MCF 10A (cell line): Measurements from ENCODE around the gene ISCA2. TPM values are rescaled to one million over a fixed set of nuclear protein-coding genes. Genes with fewer than 3 reads are reported as not detected.

ENCODE experiments used
- BruUV-seq: library from RNA; stranded (reverse); fragments of 400-500 nt; replicated peaks from 2 replicates; lab custom pipeline; 2021; lab: Mats Ljungman, UMichigan
- CTCF ChIA-PET: fragments of 300-600 bp; sonication (Branson Sonifier 250); formaldehyde crosslinking; extraction: SDS; loops from one replicate; lab custom pipeline; 2021; ENCODE audit warnings: antibody characterized with exemption, inconsistent platforms; lab: Yijun Ruan, JAX
- POLR2A ChIA-PET: fragments of 300-600, 350-650 bp; sonication (Branson Sonifier 250); formaldehyde crosslinking; extraction: SDS; loops from one replicate; lab custom pipeline; 2020; ENCODE audit warnings: antibody characterized with exemption, inconsistent platforms; lab: Yijun Ruan, JAX
- DNase-seq: peaks from one replicate; pipeline ENCODE4 v3.0.0-alpha.2; 2018; ENCODE audit not compliant: unreplicated experiment
- H3K27ac Mint-ChIP-seq: one replicate; pipeline ENCODE4 v1.8.0; 2022; ENCODE audit warnings: mild to moderate bottlenecking, low read depth, mixed read lengths; ENCODE audit not compliant: unreplicated experiment
- H3K27me3 Mint-ChIP-seq: one replicate; pipeline ENCODE4 v1.8.0; 2022; ENCODE audit warnings: mixed read lengths; ENCODE audit not compliant: insufficient read depth, unreplicated experiment
- H3K36me3 Mint-ChIP-seq: one replicate; pipeline ENCODE4 v1.8.0; 2022; ENCODE audit warnings: mild to moderate bottlenecking, moderate library complexity, mixed read lengths; ENCODE audit not compliant: insufficient read depth, unreplicated experiment
- H3K4me1 Mint-ChIP-seq: one replicate; pipeline ENCODE4 v1.8.0; 2022; ENCODE audit warnings: mixed read lengths; ENCODE audit not compliant: insufficient read depth, unreplicated experiment
- H3K4me3 Mint-ChIP-seq: one replicate; pipeline ENCODE4 v1.8.0; 2022; ENCODE audit warnings: mild to moderate bottlenecking, moderate library complexity, mixed read lengths; ENCODE audit not compliant: unreplicated experiment
- H3K9me3 Mint-ChIP-seq: one replicate; pipeline ENCODE4 v1.8.0; 2022; ENCODE audit warnings: mixed read lengths; ENCODE audit not compliant: unreplicated experiment
- CTCF ChIP-seq: fragments of 200-600 bp; IDR thresholded peaks from one replicate; pipeline ENCODE4 v1.8.0; 2022; ENCODE audit warnings: antibody characterized with exemption, mild to moderate bottlenecking; ENCODE audit not compliant: unreplicated experiment
- intact Hi-C: fragments of 100-400 bp; cut with micrococcal nuclease; formaldehyde crosslinking; loops from 2 replicates; pipeline ENCODE4 v1.14.1; 2022
- total RNA-seq: library from RNA; stranded (reverse); gene quantifications from 2 replicates; pipeline ENCODE4 v1.2.3, GENCODE V29; 2022

Gene ISCA2
- total RNA-seq, 1 experiment from 2014 or later = 13.9 TPM

GRCh38 chr14:74457565-74457895, 36.0 kb upstream of the ISCA2 start:
- no peaks in the 10 kb centered on the region for H3K4me1 Mint-ChIP-seq
- no peak overlapping the region for H3K4me3 Mint-ChIP-seq
- ChIA-PET POLR2A (interaction anchor here (1.0 kb wide), 1 partner anchor 28 kb away, joined by 4 read pairs; no protein-coding TSS in a partner anchor), CTCF (interaction anchor here (0.6 to 2.1 kb wide), 2 partner anchors 9 to 418 kb away, joined by 3 to 8 read pairs; no protein-coding TSS in a partner anchor)
- peaks cover 14% of the 10 kb centered on the region for H3K27me3 Mint-ChIP-seq
- intact Hi-C loops = no loop called here
- peaks cover 6% of the 10 kb centered on the region for H3K36me3 Mint-ChIP-seq
- no peak for TF ChIP-seq CTCF
- no peak for DNase-seq
- no peak overlapping the region for H3K27ac Mint-ChIP-seq
- no peaks in the 10 kb centered on the region for H3K9me3 Mint-ChIP-seq
- no TSS peak for BruUV-seq

- POLR2A ChIA-PET = interaction anchor here (0.5 to 0.6 kb wide), 2 partner anchors 120 to 303 kb away, joined by 3 read pairs; no protein-coding TSS in a partner anchor
- CTCF ChIA-PET = interaction anchor here (0.6 to 1.8 kb wide), 8 partner anchors 18 to 172 kb away, joined by 3 to 7 read pairs (median 4); no protein-coding TSS in a partner anchor
- peak; percentile 38 for TF ChIP-seq CTCF
- intact Hi-C loops = no loop called here
- no peaks in the 10 kb centered on the region for H3K4me1 Mint-ChIP-seq
- peaks cover 14% of the 10 kb centered on the region for H3K27me3 Mint-ChIP-seq
- no peaks in the 10 kb centered on the region for H3K9me3 Mint-ChIP-seq
- BruUV-seq = no TSS peak
- no peak overlapping the region for H3K4me3 Mint-ChIP-seq
- DNase-seq = peak; percentile 58
- H3K36me3 Mint-ChIP-seq = peaks cover 6% of the 10 kb centered on the region
- no peak overlapping the region for H3K27ac Mint-ChIP-seq
Observed at GRCh38 chr14:74459289-74459946, 34.1 kb upstream of the ISCA2 start.

GRCh38 chr14:74459976-74460375, 33.6 kb upstream of the ISCA2 start:
- Mint-ChIP-seq H3K27me3 (peaks cover 14% of the 10 kb centered on the region), H3K4me3 (no peak overlapping the region), H3K27ac (no peak overlapping the region), H3K36me3 (peaks cover 6% of the 10 kb centered on the region), H3K9me3 (no peaks in the 10 kb centered on the region), H3K4me1 (no peaks in the 10 kb centered on the region)
- ChIA-PET POLR2A (interaction anchor here (0.5 to 0.6 kb wide), 2 partner anchors 120 to 303 kb away, joined by 3 read pairs; no protein-coding TSS in a partner anchor), CTCF (interaction anchor here (0.6 to 1.8 kb wide), 4 partner anchors 28 to 1446 kb away, joined by 3 to 4 read pairs (median 4); no protein-coding TSS in a partner anchor)
- no peak for TF ChIP-seq CTCF
- DNase-seq = no peak
- BruUV-seq = no TSS peak
- intact Hi-C loops = no loop called here

GRCh38 chr14:74462993-74463392, 30.6 kb upstream of the ISCA2 start:
- peaks cover 14% of the 10 kb centered on the region for H3K27me3 Mint-ChIP-seq
- ChIA-PET CTCF (no interaction called here), POLR2A (interaction anchor here (0.7 to 1.2 kb wide), 2 partner anchors 17 to 27 kb away, joined by 3 to 4 read pairs; no protein-coding TSS in a partner anchor)
- H3K27ac Mint-ChIP-seq = no peak overlapping the region
- H3K4me3 Mint-ChIP-seq = no peak overlapping the region
- BruUV-seq = no TSS peak
- H3K36me3 Mint-ChIP-seq = no peaks in the 10 kb centered on the region
- no peak for TF ChIP-seq CTCF
- no peaks in the 10 kb centered on the region for H3K9me3 Mint-ChIP-seq
- H3K4me1 Mint-ChIP-seq = no peaks in the 10 kb centered on the region
- intact Hi-C loops = no loop called here
- no peak for DNase-seq
